HepG2 (cell line): Measurements from ENCODE around the gene TXN. TPM values are rescaled to one million over a fixed set of nuclear protein-coding genes. Genes with fewer than 3 reads are reported as not detected.

Experiments
- EEA1 ChIP-seq: sonication (generic); formaldehyde crosslinking; IDR thresholded peaks from 2 replicates; pipeline ENCODE4 v1.5.1; 2020; ENCODE audit warnings: mild to moderate bottlenecking, missing genetic modification reagents, borderline replicate concordance
- ETV6 ChIP-seq: sonication (generic); formaldehyde crosslinking; conservative IDR thresholded peaks from 2 replicates; pipeline ENCODE4 v1.4.0; 2020; ENCODE audit warnings: missing genetic modification reagents
- JUNB ChIP-seq: sonication (generic); formaldehyde crosslinking; IDR thresholded peaks from 2 replicates; pipeline ENCODE4 v1.8.0; 2022; ENCODE audit warnings: missing genetic modification reagents, mild to moderate bottlenecking, borderline replicate concordance
- MAFK ChIP-seq, 2 experiments: IDR thresholded peaks in 1 of 2; conservative IDR thresholded peaks in 1 of 2; 2 replicates each; pipeline ENCODE4 v1.6.1; 2011; ENCODE audit warnings: improper control_type of control experiment in 2 of 2, low read length in 2 of 2
- NFE2L1 ChIP-seq: sonication (generic); formaldehyde crosslinking; IDR thresholded peaks from 2 replicates; pipeline ENCODE4 v1.4.0; 2020; ENCODE audit warnings: missing genetic modification reagents, mild to moderate bottlenecking, borderline replicate concordance
- NFYB ChIP-seq: sonication (generic); formaldehyde crosslinking; IDR thresholded peaks from 2 replicates; pipeline ENCODE4 v1.4.0; 2020; ENCODE audit warnings: missing genetic modification reagents
- PHF20 ChIP-seq: sonication (generic); formaldehyde crosslinking; IDR thresholded peaks from 2 replicates; pipeline ENCODE4 v1.5.0; 2020; ENCODE audit warnings: mild to moderate bottlenecking, missing genetic modification reagents
- SIX4 ChIP-seq: sonication (generic); formaldehyde crosslinking; IDR thresholded peaks from 2 replicates; pipeline ENCODE4 v1.4.0; 2020; ENCODE audit warnings: missing genetic modification reagents
- SMAD9 ChIP-seq: sonication (generic); formaldehyde crosslinking; IDR thresholded peaks from 2 replicates; pipeline ENCODE4 v1.5.1; 2020; ENCODE audit warnings: mild to moderate bottlenecking, missing genetic modification reagents
- SRSF4 ChIP-seq: fragments of 200-400 bp; formaldehyde crosslinking; IDR thresholded peaks from one replicate; pipeline ENCODE4 v1.6.1; 2018; ENCODE audit warnings: mild to moderate bottlenecking, low read depth, low read length, moderate library complexity; ENCODE audit not compliant: poor library complexity, severe bottlenecking
- TBL1XR1 ChIP-seq: fragments of 150-350 bp; IDR thresholded peaks from 2 replicates; pipeline ENCODE4 v1.6.1; 2014; ENCODE audit warnings: borderline replicate concordance, low read length; ENCODE audit not compliant: partially characterized antibody
- TEAD3 ChIP-seq: optimal IDR thresholded peaks from 2 replicates; pipeline ENCODE3; 2016; ENCODE audit warnings: borderline replicate concordance
- ZBTB8A ChIP-seq: sonication (generic); formaldehyde crosslinking; IDR thresholded peaks from 2 replicates; pipeline ENCODE4 v1.4.0; 2020; ENCODE audit warnings: mild to moderate bottlenecking, low read depth, missing genetic modification reagents, borderline replicate concordance
- ZNF121 ChIP-seq: sonication (generic); formaldehyde crosslinking; IDR thresholded peaks from 2 replicates; pipeline ENCODE4 v1.5.0; 2020; ENCODE audit warnings: mild to moderate bottlenecking, missing genetic modification reagents
- ZNF224 ChIP-seq: sonication (generic); formaldehyde crosslinking; IDR thresholded peaks from 2 replicates; pipeline ENCODE4 v1.5.0; 2020; ENCODE audit warnings: mild to moderate bottlenecking, missing genetic modification reagents
- ZNF317 ChIP-seq: sonication (generic); formaldehyde crosslinking; IDR thresholded peaks from 2 replicates; pipeline ENCODE4 v1.5.0; 2020; ENCODE audit warnings: mild to moderate bottlenecking, missing genetic modification reagents
- ZNF354B ChIP-seq: sonication (generic); formaldehyde crosslinking; IDR thresholded peaks from 2 replicates; pipeline ENCODE4 v1.8.0; 2022; ENCODE audit warnings: mild to moderate bottlenecking, missing genetic modification reagents
- ZNF644 ChIP-seq: IDR thresholded peaks from 2 replicates; pipeline ENCODE4 v1.6.1; 2016; ENCODE audit warnings: low read depth
- ZNF660 ChIP-seq: sonication (generic); formaldehyde crosslinking; IDR thresholded peaks from 2 replicates; pipeline ENCODE4 v1.5.1; 2020; ENCODE audit warnings: mild to moderate bottlenecking, low read depth, missing genetic modification reagents, borderline replicate concordance
- ZNF709 ChIP-seq: sonication (generic); formaldehyde crosslinking; IDR thresholded peaks from 2 replicates; pipeline ENCODE4 v1.5.0; 2020; ENCODE audit warnings: mild to moderate bottlenecking, missing genetic modification reagents
- ZSCAN21 ChIP-seq: sonication (generic); formaldehyde crosslinking; IDR thresholded peaks from 2 replicates; pipeline ENCODE4 v1.8.0; 2022; ENCODE audit warnings: mild to moderate bottlenecking, missing genetic modification reagents, moderate library complexity, borderline replicate concordance
- ZZZ3 ChIP-seq: sonication (generic); formaldehyde crosslinking; IDR thresholded peaks from 2 replicates; pipeline ENCODE4 v1.4.0; 2020; ENCODE audit warnings: missing genetic modification reagents, mild to moderate bottlenecking, borderline replicate concordance
- polyA plus RNA-seq, 8 experiments: library from polyadenylated mRNA; depleted of rRNA in 3 of 8; stranded (reverse) in 7 of 8; unstranded in 1 of 8; fragments of >200 nt; fragmentation: Illumina TruSeq in 4 of 8; extraction: Trizol in 4 of 8; gene quantifications; 2 replicates each; pipeline versions ENCODE4 v1.2.1 to v1.2.3, GENCODE V29; 2011 to 2016; ENCODE audit warnings: low read depth in 4 of 8, missing spikeins in 1 of 8, mixed read lengths in 1 of 8; ENCODE audit not compliant: insufficient read depth in 1 of 8
- total RNA-seq, 5 experiments: library from RNA; depleted of rRNA; stranded (reverse); fragments of >200 nt; fragmentation: Illumina TruSeq; extraction: Trizol; gene quantifications; 2 replicates each; pipeline ENCODE4 v1.2.3, GENCODE V29; 2016; ENCODE audit warnings: low read depth in 1 of 5
- TF ChIP-seq, protein P1 (sequence below): sonication (generic); formaldehyde crosslinking; IDR thresholded peaks from 2 replicates; pipeline ENCODE4 v1.5.0; 2020; ENCODE audit warnings: missing genetic modification reagents
- TF ChIP-seq, protein P2 (sequence below): IDR thresholded peaks from 2 replicates; pipeline ENCODE4 v1.6.1; 2012; ENCODE audit warnings: inconsistent platforms
- TF ChIP-seq, protein P3 (sequence below): sonication (generic); IDR thresholded peaks from 2 replicates; pipeline ENCODE4 v1.6.1; 2016; ENCODE audit warnings: low read depth, borderline replicate concordance
- TF ChIP-seq, protein P4 (sequence below): sonication (generic); formaldehyde crosslinking; conservative IDR thresholded peaks from 2 replicates; pipeline ENCODE4 v1.4.0; 2020; ENCODE audit warnings: missing genetic modification reagents

The TXN gene
- total and polyA plus RNA-seq, 2 of the 13 experiments (the other 11 are each of a cell fraction or from before 2014, with no cell fraction given), result 364 to 470 TPM

DNA sequence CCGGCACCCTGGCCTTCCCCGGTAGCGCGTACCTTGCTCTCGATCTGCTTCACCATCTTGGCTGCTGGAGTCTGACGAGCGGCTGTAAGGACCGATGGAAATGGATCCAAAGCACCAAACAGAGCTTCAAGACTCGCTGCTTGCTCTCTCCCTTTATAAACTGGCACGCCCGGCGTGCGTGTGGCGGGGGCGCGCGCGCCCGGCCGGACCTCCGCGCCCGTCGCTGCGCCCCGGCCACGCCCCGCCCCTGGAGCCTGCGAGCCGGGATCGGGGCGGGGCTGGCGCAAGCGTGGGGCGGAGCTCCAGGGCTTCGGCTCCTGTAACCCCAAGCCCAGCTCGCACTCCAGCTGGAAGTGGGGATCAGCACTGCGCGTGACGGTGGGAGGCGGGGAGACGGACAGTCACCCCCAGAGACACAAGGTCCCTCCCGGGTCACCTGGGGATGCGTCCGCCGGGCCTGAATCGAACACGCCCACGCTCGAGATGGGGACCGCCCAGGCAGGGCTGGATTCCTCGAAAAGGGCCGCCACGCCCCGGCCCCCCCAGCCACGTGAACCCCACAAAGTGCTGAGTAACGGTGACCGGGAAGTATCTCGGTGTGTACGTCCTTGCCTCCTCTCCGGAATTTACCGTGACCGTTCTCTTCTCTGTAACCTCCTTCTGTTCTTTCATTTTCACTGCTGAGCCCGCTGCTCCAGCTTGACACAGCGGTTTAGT is at the start of gene TXN (continued):
- TF ChIP-seq, protein P1, sequence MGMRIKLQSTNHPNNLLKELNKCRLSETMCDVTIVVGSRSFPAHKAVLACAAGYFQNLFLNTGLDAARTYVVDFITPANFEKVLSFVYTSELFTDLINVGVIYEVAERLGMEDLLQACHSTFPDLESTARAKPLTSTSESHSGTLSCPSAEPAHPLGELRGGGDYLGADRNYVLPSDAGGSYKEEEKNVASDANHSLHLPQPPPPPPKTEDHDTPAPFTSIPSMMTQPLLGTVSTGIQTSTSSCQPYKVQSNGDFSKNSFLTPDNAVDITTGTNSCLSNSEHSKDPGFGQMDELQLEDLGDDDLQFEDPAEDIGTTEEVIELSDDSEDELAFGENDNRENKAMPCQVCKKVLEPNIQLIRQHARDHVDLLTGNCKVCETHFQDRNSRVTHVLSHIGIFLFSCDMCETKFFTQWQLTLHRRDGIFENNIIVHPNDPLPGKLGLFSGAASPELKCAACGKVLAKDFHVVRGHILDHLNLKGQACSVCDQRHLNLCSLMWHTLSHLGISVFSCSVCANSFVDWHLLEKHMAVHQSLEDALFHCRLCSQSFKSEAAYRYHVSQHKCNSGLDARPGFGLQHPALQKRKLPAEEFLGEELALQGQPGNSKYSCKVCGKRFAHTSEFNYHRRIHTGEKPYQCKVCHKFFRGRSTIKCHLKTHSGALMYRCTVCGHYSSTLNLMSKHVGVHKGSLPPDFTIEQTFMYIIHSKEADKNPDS, result 0 out of 2 replicates have a peak, but pooled peaks have one; percentile 38
- TF ChIP-seq ZNF354B (CRISPR knock-in tag) (no peak), JUNB (CRISPR knock-in tag) (no peak), ZNF660 (no peak), ZNF317 (CRISPR knock-in tag) (no peak), ZNF121 (no peak; the same call in 1 of the 2 replicates), SRSF4 (no peak), ZZZ3 (CRISPR knock-in tag) (no peak), TEAD3 (CRISPR knock-in tag) (peak; percentile 47), NFYB (no peak), PHF20 (CRISPR knock-in tag) (peak; percentile 2; the same call in 1 of the 2 replicates), ZNF224 (CRISPR knock-in tag) (no peak; the same call in 1 of the 2 replicates), MAFK (conservative IDR thresholded peaks at IDR 0.05 in 1 of 2, IDR thresholded peaks at IDR 0.05 in 1 of 2; ENCODE audit: low read length in 2 of 2) (peak; percentile 34 to 80; a peak in 3 of 4 replicates), EEA1 (CRISPR knock-in tag) (no peak), ZNF709 (CRISPR knock-in tag) (peak; percentile 1; the same call in 1 of the 2 replicates), ZBTB8A (no peak), SIX4 (CRISPR knock-in tag) (no peak), ETV6 (CRISPR knock-in tag) (peak; percentile 70; the same call in 1 of the 2 replicates), ZSCAN21 (CRISPR knock-in tag) (0 out of 2 replicates have a peak, but pooled peaks have one; percentile 19), TBL1XR1 (no peak), ZNF644 (CRISPR knock-in tag) (no peak), NFE2L1 (peak; percentile 97), SMAD9 (CRISPR knock-in tag) (no peak)
- TF ChIP-seq, protein P2, sequence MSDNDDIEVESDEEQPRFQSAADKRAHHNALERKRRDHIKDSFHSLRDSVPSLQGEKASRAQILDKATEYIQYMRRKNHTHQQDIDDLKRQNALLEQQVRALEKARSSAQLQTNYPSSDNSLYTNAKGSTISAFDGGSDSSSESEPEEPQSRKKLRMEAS, result peak; percentile 72
- TF ChIP-seq, protein P3, sequence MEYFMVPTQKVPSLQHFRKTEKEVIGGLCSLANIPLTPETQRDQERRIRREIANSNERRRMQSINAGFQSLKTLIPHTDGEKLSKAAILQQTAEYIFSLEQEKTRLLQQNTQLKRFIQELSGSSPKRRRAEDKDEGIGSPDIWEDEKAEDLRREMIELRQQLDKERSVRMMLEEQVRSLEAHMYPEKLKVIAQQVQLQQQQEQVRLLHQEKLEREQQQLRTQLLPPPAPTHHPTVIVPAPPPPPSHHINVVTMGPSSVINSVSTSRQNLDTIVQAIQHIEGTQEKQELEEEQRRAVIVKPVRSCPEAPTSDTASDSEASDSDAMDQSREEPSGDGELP, result peak; percentile 74; the same call in 1 of the 2 replicates
- TF ChIP-seq, protein P4, sequence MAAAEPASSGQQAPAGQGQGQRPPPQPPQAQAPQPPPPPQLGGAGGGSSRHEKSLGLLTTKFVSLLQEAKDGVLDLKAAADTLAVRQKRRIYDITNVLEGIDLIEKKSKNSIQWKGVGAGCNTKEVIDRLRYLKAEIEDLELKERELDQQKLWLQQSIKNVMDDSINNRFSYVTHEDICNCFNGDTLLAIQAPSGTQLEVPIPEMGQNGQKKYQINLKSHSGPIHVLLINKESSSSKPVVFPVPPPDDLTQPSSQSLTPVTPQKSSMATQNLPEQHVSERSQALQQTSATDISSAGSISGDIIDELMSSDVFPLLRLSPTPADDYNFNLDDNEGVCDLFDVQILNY (CRISPR knock-in tag), result peak; percentile 3; the same call in 1 of the 2 replicates
